Measurements from ENCODE around the gene NINL. TPM values are rescaled to one million over a fixed set of nuclear protein-coding genes. Genes with fewer than 3 reads are reported as not detected.
"Not testable (repeated sequence)": the region's sequence is repeated elsewhere in the genome, so short reads cannot be mapped to it uniquely, and the experiment has no call there.

NINL gene
- total RNA-seq, 2 donors from 2014 or later: 20.3 to 35.6 TPM

- ATAC-seq (ENCODE audit: insufficient number of reproducible peaks, low FRiP score, low read depth) (no peak), DNase-seq (ENCODE audit: low spot score) (no peak)
- Histone ChIP-seq H3K27me3 (replicated peaks; ENCODE audit: insufficient read depth) (no peaks in the 10 kb centered on the region), H3K4me3 (no peak overlapping the region), H3K9me3 (no peaks in the 10 kb centered on the region), H3K36me3 (no peaks in the 10 kb centered on the region), H3K4me1 (ENCODE audit: control insufficient read depth in 1 of 2, low read depth in 2 of 2) (no peaks in the 10 kb centered on the region), H3K27ac (no peak overlapping the region)
- TF ChIP-seq, protein P1, sequence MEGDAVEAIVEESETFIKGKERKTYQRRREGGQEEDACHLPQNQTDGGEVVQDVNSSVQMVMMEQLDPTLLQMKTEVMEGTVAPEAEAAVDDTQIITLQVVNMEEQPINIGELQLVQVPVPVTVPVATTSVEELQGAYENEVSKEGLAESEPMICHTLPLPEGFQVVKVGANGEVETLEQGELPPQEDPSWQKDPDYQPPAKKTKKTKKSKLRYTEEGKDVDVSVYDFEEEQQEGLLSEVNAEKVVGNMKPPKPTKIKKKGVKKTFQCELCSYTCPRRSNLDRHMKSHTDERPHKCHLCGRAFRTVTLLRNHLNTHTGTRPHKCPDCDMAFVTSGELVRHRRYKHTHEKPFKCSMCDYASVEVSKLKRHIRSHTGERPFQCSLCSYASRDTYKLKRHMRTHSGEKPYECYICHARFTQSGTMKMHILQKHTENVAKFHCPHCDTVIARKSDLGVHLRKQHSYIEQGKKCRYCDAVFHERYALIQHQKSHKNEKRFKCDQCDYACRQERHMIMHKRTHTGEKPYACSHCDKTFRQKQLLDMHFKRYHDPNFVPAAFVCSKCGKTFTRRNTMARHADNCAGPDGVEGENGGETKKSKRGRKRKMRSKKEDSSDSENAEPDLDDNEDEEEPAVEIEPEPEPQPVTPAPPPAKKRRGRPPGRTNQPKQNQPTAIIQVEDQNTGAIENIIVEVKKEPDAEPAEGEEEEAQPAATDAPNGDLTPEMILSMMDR (IDR thresholded peaks at IDR 0.05): no peak
Measured at GRCh38 chr20:25567286-25567685, 18.0 kb downstream of the NINL start.

- no peak overlapping the region for H3K27ac ChIP-seq
- TF ChIP-seq, protein P1 (IDR thresholded peaks at IDR 0.05): no peak
- no peaks in the 10 kb centered on the region for H3K36me3 ChIP-seq
- no peak overlapping the region for H3K4me3 ChIP-seq
- no peak for DNase-seq (ENCODE audit: low spot score)
- H3K27me3 ChIP-seq (replicated peaks; ENCODE audit: insufficient read depth): no peaks in the 10 kb centered on the region
- ATAC-seq (ENCODE audit: insufficient number of reproducible peaks, low FRiP score, low read depth): no peak
- H3K4me1 ChIP-seq (ENCODE audit: control insufficient read depth in 1 of 2, low read depth in 2 of 2): no peaks in the 10 kb centered on the region
- H3K9me3 ChIP-seq: no peaks in the 10 kb centered on the region
Measured at GRCh38 chr20:25566821-25567220, 18.5 kb downstream of the NINL start.

DNA sequence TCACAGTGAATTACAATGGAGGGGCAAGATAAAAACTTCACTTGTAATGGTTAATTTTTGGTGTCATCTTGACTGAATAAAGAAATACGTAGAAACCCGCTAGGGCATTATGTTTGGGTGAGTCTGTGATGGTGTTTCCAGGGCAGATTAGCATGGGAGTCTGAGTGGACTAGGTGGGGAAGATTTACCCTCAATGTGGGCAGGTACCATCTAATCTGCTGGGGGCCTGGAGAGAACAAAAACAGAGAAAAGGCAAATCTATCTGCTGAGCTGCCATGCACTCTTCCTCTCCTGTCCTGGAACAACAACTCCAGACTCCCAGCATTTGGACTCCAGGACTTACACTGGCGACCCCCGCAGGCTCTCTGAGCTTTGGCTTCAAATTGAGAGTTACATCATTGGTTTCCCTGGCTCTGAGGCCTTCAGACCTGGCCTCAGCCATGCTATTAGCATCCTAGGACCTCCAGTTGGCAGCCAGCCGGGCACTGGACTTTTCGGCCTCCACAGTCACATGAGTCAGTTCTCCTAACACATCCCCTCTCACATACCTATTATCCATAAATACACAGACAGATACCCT, 19.7 kb downstream of the NINL start:
- no peaks in the 10 kb centered on the region for H3K27me3 ChIP-seq (replicated peaks; ENCODE audit: insufficient read depth)
- no peaks in the 10 kb centered on the region for H3K9me3 ChIP-seq
- H3K36me3 ChIP-seq: no peaks in the 10 kb centered on the region
- no peak for ATAC-seq (ENCODE audit: insufficient number of reproducible peaks, low FRiP score, low read depth)
- no peak for DNase-seq (ENCODE audit: low spot score)
- no peak overlapping the region for H3K27ac ChIP-seq
- no peak overlapping the region for H3K4me3 ChIP-seq
- H3K4me1 ChIP-seq (ENCODE audit: control insufficient read depth in 1 of 2, low read depth in 2 of 2): no peaks in the 10 kb centered on the region
- TF ChIP-seq, protein P1 (IDR thresholded peaks at IDR 0.05): no peak

DNA sequence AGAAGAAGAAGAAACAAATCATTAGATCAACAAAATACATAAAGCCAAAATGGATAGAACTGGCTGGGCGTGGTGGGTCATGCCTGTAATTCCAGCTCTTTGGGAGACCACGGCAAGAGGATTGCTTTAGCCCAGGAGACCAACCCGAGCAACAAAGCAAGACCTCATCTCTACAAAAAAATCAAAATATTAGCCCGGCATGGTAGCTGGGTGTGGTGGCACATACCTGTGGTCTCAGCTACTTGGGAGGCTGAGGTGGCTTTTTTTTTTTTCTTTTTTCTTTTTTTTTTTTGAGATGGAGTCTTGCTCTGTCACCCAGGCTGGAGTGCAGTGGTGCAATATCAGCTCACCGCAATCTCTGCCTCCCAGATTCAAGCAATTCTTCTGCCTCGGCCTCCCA, 21.5 kb downstream of the NINL start:
- Histone ChIP-seq H3K27me3 (replicated peaks; ENCODE audit: insufficient read depth) (no peaks in the 10 kb centered on the region), H3K4me1 (ENCODE audit: control insufficient read depth in 1 of 2, low read depth in 2 of 2) (no peaks in the 10 kb centered on the region), H3K27ac (no peak overlapping the region), H3K36me3 (no peaks in the 10 kb centered on the region), H3K4me3 (no peak overlapping the region), H3K9me3 (no peaks in the 10 kb centered on the region)
- ATAC-seq (ENCODE audit: insufficient number of reproducible peaks, low FRiP score, low read depth) (no peak), DNase-seq (ENCODE audit: low spot score) (no peak)
- TF ChIP-seq, protein P1 (IDR thresholded peaks at IDR 0.05): no peak

DNA sequence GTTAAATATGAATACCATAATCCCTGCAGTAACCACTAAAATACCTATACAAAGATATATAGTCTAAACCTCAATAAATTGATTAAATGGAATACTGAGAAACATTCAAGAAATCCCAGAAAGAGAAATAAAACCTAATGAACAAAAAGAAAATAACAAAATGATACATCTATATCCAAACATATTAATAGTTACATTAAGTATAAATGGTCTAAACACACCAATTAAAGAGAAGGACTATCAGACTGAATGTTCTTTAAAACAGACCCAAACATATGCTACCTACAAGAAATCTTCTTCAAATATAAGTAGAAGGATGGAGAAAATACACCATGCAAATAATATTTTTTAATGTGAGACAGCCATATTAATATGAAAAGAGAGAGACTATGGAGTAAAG, 22.0 kb downstream of the NINL start:
- TF ChIP-seq, protein P1 (IDR thresholded peaks at IDR 0.05): no peak
- DNase-seq (ENCODE audit: low spot score) (no peak), ATAC-seq (ENCODE audit: insufficient number of reproducible peaks, low FRiP score, low read depth) (no peak)
- Histone ChIP-seq H3K9me3 (no peaks in the 10 kb centered on the region), H3K36me3 (no peaks in the 10 kb centered on the region), H3K4me3 (no peak overlapping the region), H3K27me3 (replicated peaks; ENCODE audit: insufficient read depth) (no peaks in the 10 kb centered on the region), H3K4me1 (ENCODE audit: control insufficient read depth in 1 of 2, low read depth in 2 of 2) (no peaks in the 10 kb centered on the region), H3K27ac (no peak overlapping the region)

DNA sequence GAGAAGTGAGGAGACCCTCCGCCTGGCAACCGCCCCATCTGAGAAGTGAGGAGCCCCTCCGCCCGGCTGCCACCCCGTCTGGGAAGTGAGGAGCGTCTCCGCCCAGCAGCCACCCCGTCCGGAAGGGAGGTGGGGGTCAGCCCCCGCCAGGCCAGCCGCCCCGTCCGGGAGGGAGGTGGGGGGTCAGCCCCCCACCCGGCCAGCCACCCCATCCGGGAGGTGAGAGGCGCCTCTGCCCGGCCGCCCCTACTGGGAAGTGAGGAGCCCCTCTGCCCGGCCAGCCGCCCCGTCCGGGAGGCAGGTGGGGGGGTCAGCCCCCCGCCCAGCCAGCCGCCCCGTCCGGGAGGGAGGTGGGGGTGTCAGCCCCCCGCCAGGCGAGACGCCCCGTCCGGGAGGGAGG, 23.6 kb downstream of the NINL start:
- H3K27me3 ChIP-seq (replicated peaks; ENCODE audit: insufficient read depth); ATAC-seq (ENCODE audit: insufficient number of reproducible peaks, low FRiP score, low read depth); H3K4me1 ChIP-seq (ENCODE audit: control insufficient read depth in 1 of 2, low read depth in 2 of 2); H3K9me3 ChIP-seq; H3K27ac ChIP-seq; H3K4me3 ChIP-seq; DNase-seq (ENCODE audit: low spot score); H3K36me3 ChIP-seq: not testable (repeated sequence)

All from thoracic aorta (tissue), 2 donors.